B cell (primary cell): ENCODE measurements around the gene GYPE.
"Not testable (repeated sequence)": the region's sequence is repeated elsewhere in the genome, so short reads cannot be mapped to it uniquely, and the experiment has no call there.

Source experiments
- CTCF ChIP-seq: fragments of 200-600 bp; IDR thresholded peaks from one replicate; pipeline ENCODE4 v1.8.0; 2022; ENCODE audit warnings: antibody characterized with exemption, mild to moderate bottlenecking
- EZH2 ChIP-seq: IDR thresholded peaks from 2 replicates; pipeline ENCODE4 v1.6.1; 2012; ENCODE audit warnings: borderline replicate concordance, low read depth, mild to moderate bottlenecking, moderate library complexity, low read length; ENCODE audit not compliant: insufficient read depth, poor library complexity, severe bottlenecking

- not testable (repeated sequence) for TF ChIP-seq EZH2, CTCF
Measured at GRCh38 chr4:143834196-143834595, 71.2 kb downstream of the GYPE start.
